Measurements from ENCODE around the gene KSR2. TPM values are rescaled to one million over a fixed set of nuclear protein-coding genes. Genes with fewer than 3 reads are reported as not detected.

Gene KSR2
- total and polyA plus RNA-seq, 2 experiments from 2014 or later = under 0.01 to 0.02 TPM

DNA sequence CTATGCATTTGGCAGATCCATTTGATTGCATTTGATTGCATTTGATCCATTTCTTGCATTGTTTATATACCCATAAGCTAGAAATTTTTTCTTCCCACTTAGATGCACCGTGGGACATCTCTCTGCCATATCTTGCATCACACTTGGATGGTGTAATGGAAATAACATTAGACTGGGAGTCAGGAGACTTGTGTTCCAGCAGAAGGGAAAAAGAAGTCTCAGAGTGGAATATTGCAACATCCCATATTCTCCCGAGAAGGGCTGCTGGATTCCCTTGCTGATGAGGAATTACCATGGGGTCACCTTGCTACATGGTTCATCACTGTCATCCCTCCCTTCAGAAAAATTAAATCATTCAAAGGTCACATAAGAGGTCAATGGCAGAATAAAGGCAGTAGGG, 78.1 kb downstream of the KSR2 start:
- H3K27ac ChIP-seq = no peak overlapping the region
- H3K9me3 ChIP-seq (ENCODE audit: low read depth) = no peaks in the 10 kb centered on the region
- no peak overlapping the region for H3K4me3 ChIP-seq
- H3K36me3 ChIP-seq = no peaks in the 10 kb centered on the region
- H3K4me1 ChIP-seq (ENCODE audit: low read depth) = no peaks in the 10 kb centered on the region
- no peaks in the 10 kb centered on the region for H3K27me3 ChIP-seq
- TF ChIP-seq, protein P1, sequence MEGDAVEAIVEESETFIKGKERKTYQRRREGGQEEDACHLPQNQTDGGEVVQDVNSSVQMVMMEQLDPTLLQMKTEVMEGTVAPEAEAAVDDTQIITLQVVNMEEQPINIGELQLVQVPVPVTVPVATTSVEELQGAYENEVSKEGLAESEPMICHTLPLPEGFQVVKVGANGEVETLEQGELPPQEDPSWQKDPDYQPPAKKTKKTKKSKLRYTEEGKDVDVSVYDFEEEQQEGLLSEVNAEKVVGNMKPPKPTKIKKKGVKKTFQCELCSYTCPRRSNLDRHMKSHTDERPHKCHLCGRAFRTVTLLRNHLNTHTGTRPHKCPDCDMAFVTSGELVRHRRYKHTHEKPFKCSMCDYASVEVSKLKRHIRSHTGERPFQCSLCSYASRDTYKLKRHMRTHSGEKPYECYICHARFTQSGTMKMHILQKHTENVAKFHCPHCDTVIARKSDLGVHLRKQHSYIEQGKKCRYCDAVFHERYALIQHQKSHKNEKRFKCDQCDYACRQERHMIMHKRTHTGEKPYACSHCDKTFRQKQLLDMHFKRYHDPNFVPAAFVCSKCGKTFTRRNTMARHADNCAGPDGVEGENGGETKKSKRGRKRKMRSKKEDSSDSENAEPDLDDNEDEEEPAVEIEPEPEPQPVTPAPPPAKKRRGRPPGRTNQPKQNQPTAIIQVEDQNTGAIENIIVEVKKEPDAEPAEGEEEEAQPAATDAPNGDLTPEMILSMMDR (IDR thresholded peaks at IDR 0.05; ENCODE audit: low read depth, low read length) = no peak
- no peak for DNase-seq (ENCODE audit: low read depth in 1 of 2, low spot score in 1 of 2)

DNA sequence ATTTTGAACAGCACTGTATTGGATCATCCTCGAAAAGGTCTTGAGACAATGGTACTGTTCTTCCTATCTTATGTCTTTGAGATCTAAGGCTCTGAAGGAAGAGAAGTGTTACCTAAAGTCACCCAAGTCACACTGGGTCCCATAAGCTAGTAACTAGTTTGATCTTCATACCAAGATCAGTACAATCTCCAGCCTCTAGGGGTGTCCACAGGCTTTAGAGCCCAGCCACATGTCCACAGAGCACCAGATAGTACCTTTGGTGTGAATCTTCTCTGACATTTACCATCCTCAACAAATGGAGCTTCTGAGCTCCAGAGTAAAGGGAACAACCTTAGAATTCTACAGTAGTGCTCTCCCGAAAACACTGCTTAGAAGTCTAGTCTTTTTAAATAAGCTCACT, 78.7 kb downstream of the KSR2 start:
- H3K27me3 ChIP-seq = no peaks in the 10 kb centered on the region
- DNase-seq (ENCODE audit: low read depth in 1 of 2, low spot score in 1 of 2) = no peak
- no peak overlapping the region for H3K27ac ChIP-seq
- TF ChIP-seq, protein P1 (IDR thresholded peaks at IDR 0.05; ENCODE audit: low read depth, low read length) = no peak
- no peaks in the 10 kb centered on the region for H3K4me1 ChIP-seq (ENCODE audit: low read depth)
- no peak overlapping the region for H3K4me3 ChIP-seq
- no peaks in the 10 kb centered on the region for H3K36me3 ChIP-seq
- H3K9me3 ChIP-seq (ENCODE audit: low read depth) = no peaks in the 10 kb centered on the region

DNA sequence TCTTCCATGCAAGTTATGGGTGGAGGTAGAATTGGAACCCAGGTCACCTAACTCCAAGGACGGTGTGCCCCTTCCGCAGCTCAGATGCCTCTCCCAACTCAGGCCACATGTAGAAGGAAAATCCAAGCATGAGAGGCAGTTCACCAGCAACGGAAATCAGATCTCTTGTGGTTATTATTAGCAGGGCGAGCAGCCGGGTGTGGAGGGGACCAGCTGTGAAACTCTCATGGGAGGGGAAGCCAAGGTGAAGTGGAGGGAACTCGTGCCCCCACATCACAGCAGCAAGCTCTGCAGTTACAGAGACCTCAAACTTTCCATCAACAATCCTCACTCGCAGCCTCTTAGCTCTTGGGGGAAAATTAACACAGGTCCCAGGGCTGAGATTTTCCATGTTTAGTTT, 79.7 kb downstream of the KSR2 start:
- no peaks in the 10 kb centered on the region for H3K27me3 ChIP-seq
- no peak overlapping the region for H3K4me3 ChIP-seq
- no peaks in the 10 kb centered on the region for H3K9me3 ChIP-seq (ENCODE audit: low read depth)
- no peaks in the 10 kb centered on the region for H3K36me3 ChIP-seq
- H3K4me1 ChIP-seq (ENCODE audit: low read depth) = no peaks in the 10 kb centered on the region
- TF ChIP-seq, protein P1 (IDR thresholded peaks at IDR 0.05; ENCODE audit: low read depth, low read length) = no peak
- H3K27ac ChIP-seq = no peak overlapping the region
- no peak for DNase-seq (ENCODE audit: low read depth in 1 of 2, low spot score in 1 of 2)

DNA sequence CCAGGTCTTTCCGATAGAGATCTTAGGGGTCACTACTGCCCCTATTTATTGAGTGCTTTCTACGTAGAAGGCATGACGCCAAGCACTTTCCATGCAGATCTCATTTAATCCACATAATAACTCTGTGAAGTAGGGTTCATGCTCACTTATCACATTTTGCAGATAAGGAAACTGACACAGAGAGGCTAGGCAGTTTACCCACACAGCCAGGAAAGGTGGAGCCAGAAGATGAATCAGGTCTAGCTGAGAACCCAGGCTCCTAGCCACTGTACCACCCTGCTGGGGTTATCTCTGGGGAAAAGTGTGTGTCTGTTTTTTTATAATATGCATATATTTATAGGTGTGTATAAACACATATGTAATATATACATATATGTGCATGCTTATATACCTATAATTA, 83.6 kb downstream of the KSR2 start:
- Histone ChIP-seq H3K27me3 (peaks cover 4% of the 10 kb centered on the region), H3K9me3 (ENCODE audit: low read depth) (no peaks in the 10 kb centered on the region), H3K4me1 (ENCODE audit: low read depth) (no peaks in the 10 kb centered on the region), H3K27ac (no peak overlapping the region), H3K4me3 (no peak overlapping the region), H3K36me3 (no peaks in the 10 kb centered on the region)
- TF ChIP-seq, protein P1 (IDR thresholded peaks at IDR 0.05; ENCODE audit: low read depth, low read length) = no peak
- no peak for DNase-seq (ENCODE audit: low read depth in 1 of 2, low spot score in 1 of 2)

DNA sequence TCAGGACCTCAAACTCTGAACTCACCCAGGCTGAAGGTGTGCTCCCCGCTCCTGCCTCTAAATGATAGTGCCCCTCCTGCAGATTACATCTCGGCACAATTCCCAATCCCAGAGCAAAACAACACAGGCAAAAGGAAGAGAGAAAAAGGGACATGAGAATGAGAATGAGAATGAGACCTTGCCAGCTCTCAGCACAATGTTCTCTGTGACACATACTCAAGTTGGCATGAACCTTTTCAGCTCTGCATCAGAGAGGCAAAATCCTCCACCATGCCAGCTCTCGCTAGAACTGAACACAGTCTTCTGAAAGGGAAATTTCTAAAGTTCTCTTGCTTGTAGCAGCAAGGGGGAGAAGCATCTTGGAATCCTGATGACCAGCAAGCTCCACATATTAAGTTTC, 84.6 kb downstream of the KSR2 start:
- TF ChIP-seq, protein P1 (IDR thresholded peaks at IDR 0.05; ENCODE audit: low read depth, low read length) = no peak
- no peak overlapping the region for H3K4me3 ChIP-seq
- H3K27ac ChIP-seq = no peak overlapping the region
- peaks cover 4% of the 10 kb centered on the region for H3K27me3 ChIP-seq
- H3K4me1 ChIP-seq (ENCODE audit: low read depth) = no peaks in the 10 kb centered on the region
- H3K36me3 ChIP-seq = no peaks in the 10 kb centered on the region
- DNase-seq (ENCODE audit: low read depth in 1 of 2, low spot score in 1 of 2) = no peak
- H3K9me3 ChIP-seq (ENCODE audit: low read depth) = no peaks in the 10 kb centered on the region
